WERI-Rb-1 (cell line): ENCODE data around the gene RALGPS1.

ENCODE experiments used
- DNase-seq: peaks from one replicate; pipeline ENCODE4 v3.0.0-alpha.2; 2020
- H3K27ac ChIP-seq: fragments of 250-450 bp; sonication (Bioruptor Pico); 2 replicates; pipeline ENCODE4 v1.5.1; 2020; ENCODE audit warnings: mild to moderate bottlenecking, moderate library complexity
- H3K27me3 ChIP-seq: fragments of 250-450 bp; sonication (Bioruptor Pico); 2 replicates; pipeline ENCODE4 v1.5.1; 2021; ENCODE audit warnings: mild to moderate bottlenecking, low read depth, moderate library complexity; ENCODE audit not compliant: insufficient read depth, severe bottlenecking
- H3K36me3 ChIP-seq: fragments of 250-450 bp; sonication (Bioruptor Pico); 2 replicates; pipeline ENCODE4 v1.5.1; 2020; ENCODE audit warnings: mild to moderate bottlenecking, moderate library complexity
- H3K4me3 ChIP-seq: 2 replicates; pipeline ENCODE4 v1.5.1; 2011; ENCODE audit warnings: low read depth, mild to moderate bottlenecking, control low read depth, low read length
- H3K9me3 ChIP-seq: fragments of 250-450 bp; sonication (Bioruptor Pico); 2 replicates; pipeline ENCODE4 v1.5.1; 2021; ENCODE audit warnings: mild to moderate bottlenecking, moderate library complexity; ENCODE audit not compliant: severe bottlenecking
- CTCF ChIP-seq: IDR thresholded peaks from 2 replicates; pipeline ENCODE4 v1.5.1; 2011; ENCODE audit warnings: low read depth, mild to moderate bottlenecking, control low read depth, inconsistent platforms, low read length

Gene RALGPS1

GRCh38 chr9:127222388-127223095 lies 308.0 kb downstream of the RALGPS1 start:
- peaks cover 17% of the 10 kb centered on the region for H3K36me3 ChIP-seq
- peak overlapping the region; percentile 11; the same call in 1 of the 2 replicates for H3K27ac ChIP-seq
- TF ChIP-seq CTCF, result no peak

GRCh38 chr9:127223266-127223665 lies 308.7 kb downstream of the RALGPS1 start:
- no peak overlapping the region for H3K4me3 ChIP-seq
- H3K27ac ChIP-seq, result no peak overlapping the region; the same call in 1 of the 2 replicates
- no peak for TF ChIP-seq CTCF
- no peak for DNase-seq
- peaks cover 23% of the 10 kb centered on the region for H3K36me3 ChIP-seq
- no peaks in the 10 kb centered on the region for H3K27me3 ChIP-seq
- H3K9me3 ChIP-seq, result no peaks in the 10 kb centered on the region

More at GRCh38 chr9:127222388-127223095, 308.0 kb downstream of the RALGPS1 start:
- no peaks in the 10 kb centered on the region for H3K27me3 ChIP-seq
- DNase-seq, result peak; percentile 54
- H3K9me3 ChIP-seq, result no peaks in the 10 kb centered on the region
- H3K4me3 ChIP-seq, result no peak overlapping the region

- peaks cover 24% of the 10 kb centered on the region for H3K36me3 ChIP-seq
- H3K9me3 ChIP-seq, result no peaks in the 10 kb centered on the region
- TF ChIP-seq CTCF, result peak; percentile 22; the same call in 1 of the 2 replicates
- DNase-seq, result no peak
- H3K4me3 ChIP-seq, result peak overlapping the region; percentile 89
- no peak overlapping the region for H3K27ac ChIP-seq
- no peaks in the 10 kb centered on the region for H3K27me3 ChIP-seq
These were observed 309.2 kb downstream of the RALGPS1 start for GRCh38 chr9:127223810-127224177.

GRCh38 chr9:127224178-127224882 lies 309.7 kb downstream of the RALGPS1 start:
- TF ChIP-seq CTCF, result no peak; the same call in 1 of the 2 replicates
- H3K27me3 ChIP-seq, result no peaks in the 10 kb centered on the region
- H3K9me3 ChIP-seq, result no peaks in the 10 kb centered on the region
- H3K36me3 ChIP-seq, result peaks cover 24% of the 10 kb centered on the region
- H3K27ac ChIP-seq, result peak overlapping the region; percentile 86
- peak; percentile 99 for DNase-seq
- peak overlapping the region; percentile 89 for H3K4me3 ChIP-seq

GRCh38 chr9:127224883-127225739 lies 310.5 kb downstream of the RALGPS1 start:
- Histone ChIP-seq H3K27ac (peak overlapping the region; percentile 86), H3K4me3 (peak overlapping the region; percentile 89), H3K27me3 (no peaks in the 10 kb centered on the region), H3K9me3 (no peaks in the 10 kb centered on the region), H3K36me3 (peaks cover 31% of the 10 kb centered on the region)
- 0 out of 2 replicates have a peak, but pooled peaks have one; percentile 19 for TF ChIP-seq CTCF
- DNase-seq, result peak; percentile 99
